HG02763 (cell line): ENCODE results near the gene MBD3.
A peak's percentile ranks its signal among the peaks of the same experiment; 100 is the strongest.

ENCODE experiments used
- ATAC-seq: cut with Tn5 transposase; IDR thresholded peaks from one replicate; pipeline ENCODE4 v1.9.1; 2021; ENCODE audit warnings: mild to moderate bottlenecking, moderate library complexity; ENCODE audit not compliant: unreplicated experiment

The MBD3 gene

GRCh38 chr19:1601613-1602064 lies 9.0 kb upstream of the MBD3 start:
- ATAC-seq, result no peak

DNA sequence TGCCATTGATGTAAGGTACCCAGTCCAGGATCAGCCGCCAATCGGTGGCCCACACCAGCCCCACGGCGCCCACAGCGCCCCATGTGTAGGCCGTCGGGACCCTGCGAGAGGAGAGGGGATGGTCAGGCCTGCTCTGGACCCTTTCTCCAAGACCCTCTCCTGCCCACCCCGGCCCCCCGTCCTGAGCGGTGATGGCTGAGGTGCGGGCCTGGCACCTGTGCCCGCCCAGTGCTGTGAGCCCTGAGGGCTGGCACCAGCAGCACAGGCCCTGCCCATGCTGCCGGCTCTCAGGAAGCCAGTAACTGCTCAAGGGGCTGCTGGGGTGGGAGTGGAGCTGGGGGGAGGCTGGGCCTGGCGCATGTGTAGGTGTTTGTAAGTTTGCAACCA lies 6.8 kb upstream of the MBD3 start:
- no peak for ATAC-seq

- ATAC-seq, result no peak
Observed at GRCh38 chr19:1598777-1599459, 6.3 kb upstream of the MBD3 start.

DNA sequence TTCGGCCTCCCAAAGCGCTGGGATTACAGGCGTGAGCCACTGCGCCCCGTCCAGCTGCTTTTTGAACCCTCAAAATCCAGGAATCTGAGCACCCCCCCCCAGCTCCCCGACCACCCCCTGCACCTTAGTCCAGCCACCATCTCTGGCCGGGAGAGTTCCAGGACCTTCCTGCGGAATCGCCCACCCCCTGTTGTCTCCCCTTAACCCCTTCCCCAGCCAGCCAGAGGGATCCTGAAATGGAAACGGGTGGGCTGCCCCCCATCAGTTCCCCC lies 772 bp upstream of the MBD3 start:
- no peak for ATAC-seq

- ATAC-seq, result peak; percentile 72
Observed at GRCh38 chr19:1592024-1592754, 476 bp downstream of the MBD3 start.

DNA sequence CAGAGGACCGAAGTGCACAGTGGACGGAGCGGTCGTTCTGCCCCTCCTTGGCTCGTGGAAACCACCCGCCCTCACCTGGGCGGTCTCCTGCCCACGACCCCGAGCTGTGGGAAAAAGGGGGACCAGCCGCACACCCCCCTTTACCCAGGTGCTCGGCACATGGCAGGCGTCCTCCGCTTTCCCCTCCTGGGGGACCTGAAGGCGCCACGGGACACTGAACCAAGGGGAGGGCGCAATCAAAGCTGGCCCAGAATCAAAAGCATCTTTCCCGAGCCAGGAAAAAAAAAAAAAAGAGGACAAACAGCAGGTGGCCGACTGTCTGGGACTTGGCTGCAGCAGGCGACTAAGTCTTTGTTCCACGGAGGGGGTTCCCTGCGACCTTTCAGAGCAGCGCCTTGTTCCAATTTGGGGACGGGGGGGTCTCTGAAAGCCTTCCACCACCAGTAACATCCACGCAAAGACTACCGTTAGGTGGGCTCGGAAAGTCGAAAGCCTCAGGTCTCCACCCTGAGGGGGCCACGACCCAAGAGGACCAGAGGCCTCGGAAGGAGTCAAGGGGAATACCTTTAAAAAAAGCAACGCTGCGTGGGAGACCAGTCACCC lies 1.1 kb downstream of the MBD3 start:
- no peak for ATAC-seq

GRCh38 chr19:1590641-1591397 lies 1.8 kb downstream of the MBD3 start:
- ATAC-seq, result no peak

- ATAC-seq, result no peak
Observed at GRCh38 chr19:1587872-1588271, 4.8 kb downstream of the MBD3 start.

- ATAC-seq, result no peak
Observed at GRCh38 chr19:1585243-1585580, 7.5 kb downstream of the MBD3 start.

- no peak for ATAC-seq
Observed at GRCh38 chr19:1584500-1585242, 8.0 kb downstream of the MBD3 start.

- ATAC-seq, result no peak
Observed at GRCh38 chr19:1582201-1582600, 10.5 kb downstream of the MBD3 start.

- ATAC-seq, result no peak
Observed at GRCh38 chr19:1580957-1581356, 11.7 kb downstream of the MBD3 start.

DNA sequence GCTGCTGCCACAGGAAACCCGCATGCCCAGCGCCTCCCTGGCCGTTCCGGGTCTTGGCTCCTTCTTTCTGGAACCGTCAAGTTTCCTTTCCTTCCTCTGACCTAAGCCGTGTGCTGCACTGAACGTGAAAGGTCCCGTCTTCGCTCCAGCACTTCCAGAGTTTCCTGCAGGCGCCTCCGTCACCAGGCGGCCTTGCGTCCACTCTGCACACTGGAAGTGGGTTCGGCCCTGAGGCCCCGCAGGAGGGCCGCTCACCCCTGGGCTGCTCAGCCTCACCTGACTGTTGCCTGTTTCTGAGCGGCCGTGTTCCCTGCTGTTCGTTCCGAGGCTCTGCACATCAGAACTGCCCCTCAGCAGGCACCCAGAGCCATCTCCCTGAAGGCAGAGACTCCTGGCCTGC lies 12.3 kb downstream of the MBD3 start:
- ATAC-seq, result no peak

GRCh38 chr19:1579222-1579621 lies 13.4 kb downstream of the MBD3 start:
- no peak for ATAC-seq

DNA sequence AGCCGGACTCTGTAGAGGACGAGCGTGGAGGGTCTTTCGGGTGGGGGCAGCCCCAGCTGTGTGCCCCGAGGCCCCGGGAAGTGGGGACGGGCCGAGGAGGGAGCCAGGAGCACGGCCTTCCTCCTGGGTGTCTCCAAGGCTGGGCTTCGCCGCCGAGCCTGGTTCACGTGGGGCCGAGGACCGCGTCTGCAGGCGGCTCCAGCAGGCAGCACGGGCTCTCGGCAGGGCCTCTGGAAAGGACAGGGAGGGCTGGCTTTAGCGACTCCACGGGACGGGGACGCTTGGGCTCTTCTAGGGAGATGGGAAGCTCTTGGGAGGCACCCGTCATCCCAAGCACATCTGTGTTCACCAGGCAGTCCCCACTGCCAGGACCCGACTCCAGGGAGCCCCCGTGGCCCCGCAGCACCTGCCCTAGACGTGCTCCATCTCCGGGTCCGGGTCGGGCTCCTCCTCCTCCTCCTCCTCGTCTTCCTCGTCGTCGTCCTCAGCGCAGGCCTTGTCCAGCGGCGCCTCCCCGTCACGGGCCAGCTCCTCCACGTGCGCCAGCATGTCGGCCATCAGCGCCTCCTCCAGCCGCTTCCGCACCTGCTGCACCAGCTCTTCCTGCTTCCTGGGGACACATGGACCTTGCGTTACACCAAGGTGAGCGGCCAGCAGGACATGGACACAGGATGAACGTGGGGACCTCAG lies 14.6 kb downstream of the MBD3 start:
- no peak for ATAC-seq

DNA sequence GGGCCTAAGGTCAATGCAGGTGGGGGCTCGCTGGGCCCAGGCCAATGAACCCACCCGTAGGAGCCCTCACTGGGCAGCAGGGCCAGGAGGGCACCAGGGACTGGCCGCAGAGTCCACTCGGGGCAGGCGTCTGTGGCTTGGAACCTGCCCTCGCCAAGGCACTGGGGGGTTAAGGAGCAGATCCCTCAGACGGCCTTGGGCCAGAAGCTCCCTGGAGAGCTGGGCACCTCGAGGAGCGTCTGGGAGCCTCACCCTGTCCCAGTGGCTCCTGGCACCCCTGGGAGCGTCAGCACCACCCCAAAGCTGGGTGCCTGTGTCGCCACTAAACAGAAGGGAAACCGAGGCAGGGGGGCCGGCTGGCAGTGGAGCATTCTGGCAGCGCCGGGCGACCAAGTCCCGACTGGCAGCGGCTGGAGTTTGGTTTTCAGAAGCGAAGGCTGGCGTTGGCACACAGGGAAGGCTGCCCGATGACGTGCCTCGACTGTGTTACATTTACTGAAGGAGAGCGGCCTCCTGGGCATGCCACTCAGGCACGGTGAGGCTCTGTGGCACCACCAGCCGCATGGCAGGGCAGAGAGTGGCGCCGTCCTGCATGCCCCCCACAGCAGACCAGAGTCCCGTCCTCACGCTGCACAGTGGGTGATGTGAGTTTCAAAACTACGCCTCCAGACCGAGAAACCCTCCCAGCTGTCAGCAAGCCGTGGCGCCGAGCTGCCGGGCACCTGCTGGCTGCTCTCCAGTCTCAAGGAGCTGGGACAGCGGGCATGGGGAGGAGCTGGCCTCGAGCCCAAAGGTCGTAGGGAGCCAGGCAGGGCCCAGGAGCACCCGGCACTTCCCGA lies 15.4 kb downstream of the MBD3 start:
- ATAC-seq, result no peak

GRCh38 chr19:1576242-1577089 lies 16.2 kb downstream of the MBD3 start:
- no peak for ATAC-seq

- ATAC-seq, result no peak
Observed at GRCh38 chr19:1575323-1576241, 17.1 kb downstream of the MBD3 start.
